Left ventricle myocardium inferior (tissue), 1 donor: ENCODE results near the gene PPFIA2. TPM values are rescaled to one million over a fixed set of nuclear protein-coding genes. Genes with fewer than 3 reads are reported as not detected.

ENCODE experiments used
- DNase-seq: peaks from one replicate; pipeline ENCODE4 v3.0.0-alpha.2; 2020
- H3K27ac ChIP-seq: fragments of 200-600 bp; replicated peaks from 2 replicates; pipeline ENCODE4 v1.8.0; 2021
- H3K27me3 ChIP-seq: fragments of 200-600 bp; 2 replicates; pipeline ENCODE4 v1.8.0; 2021; ENCODE audit warnings: low read depth
- H3K36me3 ChIP-seq: fragments of 200-600 bp; 2 replicates; pipeline ENCODE4 v1.8.0; 2021
- H3K4me1 ChIP-seq: fragments of 200-600 bp; 2 replicates; pipeline ENCODE4 v1.8.0; 2021
- H3K4me3 ChIP-seq: fragments of 200-600 bp; 2 replicates; pipeline ENCODE4 v1.8.0; 2021; ENCODE audit warnings: mild to moderate bottlenecking, moderate library complexity
- H3K9me3 ChIP-seq: fragments of 200-600 bp; replicated peaks from 2 replicates; pipeline ENCODE4 v1.8.0; 2021
- intact Hi-C: fragments of 100-400 bp; cut with micrococcal nuclease; formaldehyde crosslinking; loops from one replicate; pipeline ENCODE4 v1.11.0; 2022
- total RNA-seq: library from RNA; stranded (reverse); fragmentation: NEBNext Ultra II Directional; extraction: Animal tissue kit (Norgen Biotek cat#: 25700); gene quantifications from one replicate; pipeline ENCODE4 v1.2.1, GENCODE V29; 2021
- TF ChIP-seq, protein P1 (sequence below): fragments of 200-600 bp; IDR thresholded peaks from 2 replicates; pipeline ENCODE4 v1.8.0; 2021; ENCODE audit warnings: antibody characterized with exemption, mild to moderate bottlenecking, borderline replicate concordance
- donor health status: DM: no; HTN: yes; CAD: no; lungs with severe emphysema.

The PPFIA2 gene
- total RNA-seq, 1 donor from 2014 or later = 0.82 TPM

DNA sequence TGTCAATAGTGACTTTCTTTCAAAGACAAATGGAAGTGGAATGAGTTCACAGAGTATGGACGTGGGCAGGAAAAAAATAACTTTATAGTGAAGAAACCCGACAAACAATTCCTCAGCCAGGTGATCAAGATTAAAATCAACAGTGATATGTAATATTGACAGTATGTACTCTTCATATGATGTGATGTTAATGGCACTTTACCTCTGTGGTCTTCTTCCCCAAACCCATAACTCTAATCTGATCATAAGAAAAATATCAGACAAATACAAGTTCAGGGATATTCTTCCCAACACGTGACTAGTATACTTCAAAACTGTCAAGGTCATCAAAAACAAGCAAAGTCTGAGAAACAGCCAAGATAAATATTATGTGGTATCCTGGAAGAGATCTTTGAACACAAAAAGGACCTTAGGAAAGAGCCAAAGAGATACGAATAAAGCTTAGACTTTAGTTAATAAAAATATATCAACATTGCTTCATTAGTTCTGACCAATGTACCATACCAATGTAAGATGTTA, 215.5 kb downstream of the PPFIA2 start:
- intact Hi-C loops = no loop called here
- no peak overlapping the region for H3K27ac ChIP-seq
- H3K4me3 ChIP-seq = no peak overlapping the region
- no peak for DNase-seq
- H3K9me3 ChIP-seq = no peaks in the 10 kb centered on the region
- no peaks in the 10 kb centered on the region for H3K27me3 ChIP-seq
- no peaks in the 10 kb centered on the region for H3K36me3 ChIP-seq
- TF ChIP-seq, protein P1, sequence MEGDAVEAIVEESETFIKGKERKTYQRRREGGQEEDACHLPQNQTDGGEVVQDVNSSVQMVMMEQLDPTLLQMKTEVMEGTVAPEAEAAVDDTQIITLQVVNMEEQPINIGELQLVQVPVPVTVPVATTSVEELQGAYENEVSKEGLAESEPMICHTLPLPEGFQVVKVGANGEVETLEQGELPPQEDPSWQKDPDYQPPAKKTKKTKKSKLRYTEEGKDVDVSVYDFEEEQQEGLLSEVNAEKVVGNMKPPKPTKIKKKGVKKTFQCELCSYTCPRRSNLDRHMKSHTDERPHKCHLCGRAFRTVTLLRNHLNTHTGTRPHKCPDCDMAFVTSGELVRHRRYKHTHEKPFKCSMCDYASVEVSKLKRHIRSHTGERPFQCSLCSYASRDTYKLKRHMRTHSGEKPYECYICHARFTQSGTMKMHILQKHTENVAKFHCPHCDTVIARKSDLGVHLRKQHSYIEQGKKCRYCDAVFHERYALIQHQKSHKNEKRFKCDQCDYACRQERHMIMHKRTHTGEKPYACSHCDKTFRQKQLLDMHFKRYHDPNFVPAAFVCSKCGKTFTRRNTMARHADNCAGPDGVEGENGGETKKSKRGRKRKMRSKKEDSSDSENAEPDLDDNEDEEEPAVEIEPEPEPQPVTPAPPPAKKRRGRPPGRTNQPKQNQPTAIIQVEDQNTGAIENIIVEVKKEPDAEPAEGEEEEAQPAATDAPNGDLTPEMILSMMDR = no peak
- no peaks in the 10 kb centered on the region for H3K4me1 ChIP-seq

DNA sequence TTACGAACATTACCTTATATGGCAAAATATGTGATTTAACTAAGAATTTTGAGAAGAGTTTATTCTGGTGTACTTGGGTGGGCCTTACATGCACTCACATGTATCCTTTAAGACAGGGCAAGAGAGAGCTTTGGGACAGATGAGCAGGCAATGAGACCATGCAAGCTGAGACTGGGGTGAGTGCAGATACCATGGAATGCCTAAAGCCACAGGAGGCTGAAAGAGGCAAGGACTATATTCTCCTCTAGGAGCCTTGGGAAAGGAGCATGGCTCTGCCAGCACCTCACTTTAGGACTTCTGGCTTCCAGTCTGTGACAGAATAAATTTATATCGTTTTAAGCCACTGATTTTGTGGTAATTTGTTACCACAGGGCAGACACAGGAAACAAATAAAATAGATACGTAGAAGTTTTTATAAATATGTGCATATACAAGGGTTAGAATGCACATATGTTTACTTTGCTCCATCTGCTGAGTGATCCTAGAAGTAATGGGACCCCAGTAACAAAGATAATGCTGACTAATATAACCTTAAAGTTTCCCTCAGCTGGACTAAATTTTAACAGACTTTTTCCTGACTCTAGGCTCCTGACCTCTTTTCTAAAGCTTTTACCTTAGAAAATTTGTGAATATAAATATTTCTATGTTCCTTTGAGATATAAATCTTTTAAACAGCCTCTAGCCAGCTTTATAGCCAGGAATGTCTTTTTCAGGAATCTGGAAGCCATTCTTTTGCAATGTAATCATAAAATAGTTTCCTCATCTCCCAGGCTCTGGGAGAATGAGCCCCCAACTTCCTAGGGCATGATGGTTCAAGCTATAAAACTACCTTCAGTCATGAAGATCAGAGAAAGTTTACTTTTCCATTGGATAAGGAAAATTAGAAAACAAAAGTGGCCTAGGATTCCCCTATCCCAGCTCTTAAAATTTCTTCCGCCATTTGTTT, 216.8 kb downstream of the PPFIA2 start:
- Histone ChIP-seq H3K27me3 (no peaks in the 10 kb centered on the region), H3K27ac (no peak overlapping the region), H3K4me3 (no peak overlapping the region), H3K9me3 (no peaks in the 10 kb centered on the region), H3K36me3 (no peaks in the 10 kb centered on the region), H3K4me1 (no peaks in the 10 kb centered on the region)
- TF ChIP-seq, protein P1 = no peak
- no peak for DNase-seq
- intact Hi-C loops = no loop called here

DNA sequence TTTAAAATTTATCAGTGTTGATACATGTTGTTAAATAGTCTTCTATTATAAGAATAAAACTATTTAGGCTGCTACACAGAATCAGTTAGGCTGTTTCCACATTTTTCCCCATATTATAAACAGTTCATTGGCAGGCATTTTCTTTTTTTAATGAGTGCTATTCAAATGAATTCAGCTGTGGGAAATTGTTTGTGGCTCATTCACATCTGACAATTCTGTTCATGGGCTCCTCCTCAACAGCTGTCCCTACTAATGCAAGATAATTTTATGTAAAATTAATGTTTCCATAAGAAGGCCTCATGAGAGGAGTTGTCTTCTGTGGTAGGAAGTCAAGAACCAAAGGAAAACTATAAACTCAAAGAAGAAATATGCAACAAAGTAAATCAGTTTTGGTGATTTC, 218.0 kb downstream of the PPFIA2 start:
- intact Hi-C loops = no loop called here
- H3K27me3 ChIP-seq = no peaks in the 10 kb centered on the region
- no peaks in the 10 kb centered on the region for H3K36me3 ChIP-seq
- H3K27ac ChIP-seq = no peak overlapping the region
- TF ChIP-seq, protein P1 = no peak
- H3K4me3 ChIP-seq = no peak overlapping the region
- no peaks in the 10 kb centered on the region for H3K9me3 ChIP-seq
- no peaks in the 10 kb centered on the region for H3K4me1 ChIP-seq
- DNase-seq = no peak

DNA sequence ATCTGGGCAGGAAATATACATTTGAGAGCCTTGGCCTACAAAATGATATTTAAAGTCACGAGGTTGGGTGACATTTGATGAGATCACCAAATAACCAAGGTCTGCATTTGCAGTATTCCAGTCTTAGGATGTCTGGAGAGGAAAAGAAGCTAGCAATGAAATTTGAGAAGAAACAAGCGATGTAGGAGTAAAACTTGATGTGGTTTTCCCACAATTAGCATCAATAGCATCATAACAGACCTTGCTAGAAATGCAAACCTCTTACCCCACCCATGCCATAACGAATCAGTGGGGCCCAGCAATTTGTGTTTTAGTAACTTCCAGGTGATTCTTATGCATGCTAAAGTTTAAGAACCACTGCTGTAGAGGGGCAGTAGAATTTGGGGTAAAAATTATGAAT, 219.9 kb downstream of the PPFIA2 start:
- TF ChIP-seq, protein P1 = no peak
- no peak overlapping the region for H3K27ac ChIP-seq
- no peaks in the 10 kb centered on the region for H3K4me1 ChIP-seq
- intact Hi-C loops = no loop called here
- no peaks in the 10 kb centered on the region for H3K36me3 ChIP-seq
- no peaks in the 10 kb centered on the region for H3K27me3 ChIP-seq
- no peak for DNase-seq
- H3K4me3 ChIP-seq = no peak overlapping the region
- H3K9me3 ChIP-seq = no peaks in the 10 kb centered on the region

DNA sequence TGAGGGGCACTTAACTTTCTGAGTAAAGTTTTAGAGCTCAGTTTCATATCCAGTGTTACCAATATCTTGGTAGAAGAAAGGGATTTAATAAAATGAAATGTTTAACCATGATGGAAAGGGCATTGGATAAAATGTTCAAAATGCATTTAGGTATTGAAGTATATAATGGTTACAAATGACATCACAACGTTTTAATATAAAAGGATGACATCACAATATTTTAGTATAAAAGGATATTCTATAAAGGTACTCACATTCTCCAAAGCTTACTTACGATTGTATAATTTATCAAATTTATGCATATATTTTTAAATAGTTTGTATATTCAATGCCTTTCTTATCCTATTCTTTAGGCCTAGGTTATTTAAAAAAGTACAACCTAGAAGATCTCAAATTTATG, 226.1 kb downstream of the PPFIA2 start:
- intact Hi-C loops = no loop called here
- no peak overlapping the region for H3K4me3 ChIP-seq
- no peaks in the 10 kb centered on the region for H3K9me3 ChIP-seq
- DNase-seq = no peak
- no peaks in the 10 kb centered on the region for H3K4me1 ChIP-seq
- no peak overlapping the region for H3K27ac ChIP-seq
- H3K27me3 ChIP-seq = no peaks in the 10 kb centered on the region
- TF ChIP-seq, protein P1 = no peak
- H3K36me3 ChIP-seq = no peaks in the 10 kb centered on the region
